SK-N-SH treated with all-trans-retinoic acid at 6 μM for 48 hours (cell line): ENCODE measurements around the gene U2SURP.

Source experiments
- ATAC-seq: fragments of 200-7000 bp; cut with Tn5 transposase; 3 replicates; pipeline ENCODE4 v1.9.1; 2020; ENCODE audit warnings: mild to moderate bottlenecking, moderate library complexity
- ARNTL ChIP-seq: fragments of 450-650 bp; formaldehyde crosslinking; IDR thresholded peaks from 2 replicates; pipeline ENCODE4 v1.5.0; 2020; ENCODE audit warnings: low read depth, mild to moderate bottlenecking, moderate library complexity, borderline replicate concordance
- BACH2 ChIP-seq: fragments of 250-450 bp; sonication (Bioruptor Pico); IDR thresholded peaks from 2 replicates; pipeline ENCODE4 v1.9.0; 2021; ENCODE audit warnings: mild to moderate bottlenecking, borderline replicate concordance
- CSDC2 ChIP-seq: fragments of 250-450 bp; sonication (Bioruptor Pico); IDR thresholded peaks from 2 replicates; pipeline ENCODE4 v1.5.0; 2020; ENCODE audit warnings: mild to moderate bottlenecking, moderate library complexity
- GLIS3 ChIP-seq: fragments of 250-450 bp; sonication (Bioruptor Pico); IDR thresholded peaks from 2 replicates; pipeline ENCODE4 v1.5.0; 2020; ENCODE audit warnings: mild to moderate bottlenecking, moderate library complexity
- OSR1 ChIP-seq: fragments of 250-450 bp; sonication (Bioruptor Pico); IDR thresholded peaks from 2 replicates; pipeline ENCODE4 v1.8.0; 2022; ENCODE audit warnings: moderate library complexity, mild to moderate bottlenecking, inconsistent platforms
- PPARA ChIP-seq: fragments of 250-450 bp; sonication (Bioruptor Pico); IDR thresholded peaks from 2 replicates; pipeline ENCODE4 v1.5.0; 2020; ENCODE audit warnings: mild to moderate bottlenecking, borderline replicate concordance
- RARB ChIP-seq: fragments of 250-450 bp; sonication (Bioruptor Pico); IDR thresholded peaks from 2 replicates; pipeline ENCODE4 v1.8.0; 2021; ENCODE audit warnings: mild to moderate bottlenecking, moderate library complexity
- SNAI2 ChIP-seq: fragments of 250-450 bp; sonication (Bioruptor Pico); IDR thresholded peaks from 2 replicates; pipeline ENCODE4 v1.5.0; 2020; ENCODE audit warnings: mild to moderate bottlenecking, moderate library complexity
- TCF4 ChIP-seq: fragments of 250-450 bp; sonication (Bioruptor Pico); IDR thresholded peaks from 2 replicates; pipeline ENCODE4 v1.8.0; 2021; ENCODE audit warnings: mild to moderate bottlenecking, moderate library complexity, borderline replicate concordance
- TOX ChIP-seq: fragments of 250-450 bp; sonication (Bioruptor Pico); IDR thresholded peaks from 2 replicates; pipeline ENCODE4 v1.8.0; 2021; ENCODE audit warnings: mild to moderate bottlenecking, moderate library complexity, borderline replicate concordance
- ZC3H10 ChIP-seq: fragments of 250-450 bp; sonication (Bioruptor Pico); IDR thresholded peaks from 2 replicates; pipeline ENCODE4 v1.5.1; 2021; ENCODE audit warnings: mild to moderate bottlenecking, moderate library complexity
- ZFP3 ChIP-seq: fragments of 250-450 bp; sonication (Bioruptor Pico); IDR thresholded peaks from 2 replicates; pipeline ENCODE4 v1.5.0; 2020; ENCODE audit warnings: mild to moderate bottlenecking, moderate library complexity
- ZFP30 ChIP-seq: fragments of 450-650 bp; formaldehyde crosslinking; IDR thresholded peaks from 2 replicates; pipeline ENCODE4 v1.5.0; 2022; ENCODE audit warnings: mild to moderate bottlenecking, moderate library complexity
- ZNF565 ChIP-seq: fragments of 450-650 bp; formaldehyde crosslinking; conservative IDR thresholded peaks from 2 replicates; pipeline ENCODE4 v1.5.0; 2020; ENCODE audit warnings: low read depth, mild to moderate bottlenecking, moderate library complexity
- ZNF70 ChIP-seq: fragments of 450-650 bp; formaldehyde crosslinking; IDR thresholded peaks from 2 replicates; pipeline ENCODE4 v1.5.0; 2020; ENCODE audit warnings: mild to moderate bottlenecking, moderate library complexity
- ZNF8 ChIP-seq: fragments of 450-650 bp; formaldehyde crosslinking; IDR thresholded peaks from 2 replicates; pipeline ENCODE4 v1.5.0; 2020; ENCODE audit warnings: mild to moderate bottlenecking, moderate library complexity
- TF ChIP-seq, protein P1 (sequence below): fragments of 250-450 bp; sonication (Bioruptor Pico); IDR thresholded peaks from 2 replicates; pipeline ENCODE4 v1.8.0; 2020; ENCODE audit warnings: mild to moderate bottlenecking, moderate library complexity, borderline replicate concordance
- TF ChIP-seq, protein P2 (sequence below): fragments of 250-450 bp; sonication (Bioruptor Pico); IDR thresholded peaks from 2 replicates; pipeline ENCODE4 v1.8.0; 2021; ENCODE audit warnings: low read depth, mild to moderate bottlenecking, moderate library complexity, borderline replicate concordance
- TF ChIP-seq, protein P3 (sequence below): fragments of 250-450 bp; sonication (Bioruptor Pico); IDR thresholded peaks from 2 replicates; pipeline ENCODE4 v1.5.1; 2020; ENCODE audit warnings: low read depth, mild to moderate bottlenecking, moderate library complexity
- TF ChIP-seq, protein P4 (sequence below): fragments of 250-450 bp; sonication (Bioruptor Pico); IDR thresholded peaks from 2 replicates; pipeline ENCODE4 v1.5.0; 2020; ENCODE audit warnings: mild to moderate bottlenecking, moderate library complexity
- TF ChIP-seq, protein P5 (sequence below): fragments of 250-450 bp; sonication (Bioruptor Pico); IDR thresholded peaks from 2 replicates; pipeline ENCODE4 v1.5.1; 2021; ENCODE audit warnings: mild to moderate bottlenecking, moderate library complexity

U2SURP gene

DNA sequence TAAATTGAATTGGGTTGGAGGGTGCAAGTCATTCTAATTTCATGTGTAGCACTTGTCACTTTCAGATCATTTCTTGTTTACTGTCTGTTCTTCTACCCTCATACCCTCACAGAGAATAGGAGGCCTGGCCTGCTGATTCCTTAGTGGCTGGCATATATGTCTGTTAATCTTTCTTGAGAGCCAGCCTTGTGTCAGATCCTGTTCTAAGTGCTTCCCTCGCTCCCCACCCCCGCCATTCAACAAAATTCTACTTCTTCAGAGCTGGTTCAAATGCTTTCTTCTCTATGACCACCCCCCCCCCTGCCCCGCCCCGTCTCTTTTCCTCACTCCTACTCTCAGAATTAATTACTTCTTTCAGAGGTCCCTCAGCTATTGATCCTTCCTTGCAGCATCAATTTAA lies 1.5 kb upstream of the U2SURP start:
- TF ChIP-seq PPARA (CRISPR knock-in tag), result no peak
- TF ChIP-seq, protein P1, sequence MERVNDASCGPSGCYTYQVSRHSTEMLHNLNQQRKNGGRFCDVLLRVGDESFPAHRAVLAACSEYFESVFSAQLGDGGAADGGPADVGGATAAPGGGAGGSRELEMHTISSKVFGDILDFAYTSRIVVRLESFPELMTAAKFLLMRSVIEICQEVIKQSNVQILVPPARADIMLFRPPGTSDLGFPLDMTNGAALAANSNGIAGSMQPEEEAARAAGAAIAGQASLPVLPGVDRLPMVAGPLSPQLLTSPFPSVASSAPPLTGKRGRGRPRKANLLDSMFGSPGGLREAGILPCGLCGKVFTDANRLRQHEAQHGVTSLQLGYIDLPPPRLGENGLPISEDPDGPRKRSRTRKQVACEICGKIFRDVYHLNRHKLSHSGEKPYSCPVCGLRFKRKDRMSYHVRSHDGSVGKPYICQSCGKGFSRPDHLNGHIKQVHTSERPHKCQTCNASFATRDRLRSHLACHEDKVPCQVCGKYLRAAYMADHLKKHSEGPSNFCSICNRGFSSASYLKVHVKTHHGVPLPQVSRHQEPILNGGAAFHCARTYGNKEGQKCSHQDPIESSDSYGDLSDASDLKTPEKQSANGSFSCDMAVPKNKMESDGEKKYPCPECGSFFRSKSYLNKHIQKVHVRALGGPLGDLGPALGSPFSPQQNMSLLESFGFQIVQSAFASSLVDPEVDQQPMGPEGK (CRISPR knock-in tag), result no peak
- no peak for TF ChIP-seq RARB (CRISPR knock-in tag)
- TF ChIP-seq, all 23 proteins: peak for 0
- no peak for ATAC-seq

DNA sequence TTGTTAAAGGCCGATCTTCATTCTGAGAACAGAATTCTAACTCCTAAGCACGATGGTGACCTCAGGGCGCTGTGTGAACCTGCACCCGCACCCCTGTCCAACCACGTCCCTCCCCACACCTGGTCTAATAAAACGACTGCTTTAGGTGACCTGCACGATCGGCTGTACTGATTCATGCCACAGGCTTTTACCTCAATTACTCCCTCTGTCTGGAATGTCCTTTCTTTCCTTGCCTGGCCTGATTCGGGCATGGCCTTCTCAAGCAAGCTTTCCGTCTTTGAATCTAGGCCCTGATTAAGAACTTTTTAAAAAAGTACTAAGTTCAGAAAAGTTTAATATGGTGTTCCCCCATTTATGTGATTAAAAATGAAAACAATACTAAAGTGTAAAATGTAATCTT lies 842 bp upstream of the U2SURP start:
- peak; percentile 8; the same call in 2 of the 3 replicates for ATAC-seq
- TF ChIP-seq ZNF8 (CRISPR knock-in tag) (no peak), PPARA (CRISPR knock-in tag) (no peak), ZFP30 (CRISPR knock-in tag) (no peak), RARB (CRISPR knock-in tag) (no peak)
- TF ChIP-seq, protein P2, sequence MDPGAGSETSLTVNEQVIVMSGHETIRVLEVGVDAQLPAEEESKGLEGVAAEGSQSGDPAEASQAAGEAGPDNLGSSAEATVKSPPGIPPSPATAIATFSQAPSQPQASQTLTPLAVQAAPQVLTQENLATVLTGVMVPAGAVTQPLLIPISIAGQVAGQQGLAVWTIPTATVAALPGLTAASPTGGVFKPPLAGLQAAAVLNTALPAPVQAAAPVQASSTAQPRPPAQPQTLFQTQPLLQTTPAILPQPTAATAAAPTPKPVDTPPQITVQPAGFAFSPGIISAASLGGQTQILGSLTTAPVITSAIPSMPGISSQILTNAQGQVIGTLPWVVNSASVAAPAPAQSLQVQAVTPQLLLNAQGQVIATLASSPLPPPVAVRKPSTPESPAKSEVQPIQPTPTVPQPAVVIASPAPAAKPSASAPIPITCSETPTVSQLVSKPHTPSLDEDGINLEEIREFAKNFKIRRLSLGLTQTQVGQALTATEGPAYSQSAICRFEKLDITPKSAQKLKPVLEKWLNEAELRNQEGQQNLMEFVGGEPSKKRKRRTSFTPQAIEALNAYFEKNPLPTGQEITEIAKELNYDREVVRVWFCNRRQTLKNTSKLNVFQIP, result no peak

DNA sequence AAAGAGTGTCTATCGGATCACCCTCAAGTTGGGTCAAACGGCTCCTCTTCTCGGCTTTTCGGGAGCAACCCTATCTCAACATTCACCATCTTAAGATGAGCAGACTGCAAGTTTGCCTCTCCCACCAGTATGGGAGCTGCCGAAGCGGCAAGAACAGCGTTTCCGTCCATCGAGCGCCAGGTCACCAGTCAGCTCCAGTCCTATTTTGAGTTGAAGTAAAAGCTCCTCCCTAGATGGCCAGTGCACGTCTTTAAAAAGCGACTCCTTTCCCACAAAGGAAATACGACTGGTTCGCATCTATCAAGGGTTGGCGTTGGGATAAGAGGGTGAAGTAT lies 369 bp upstream of the U2SURP start:
- peak; percentile 76; the same call in 2 of the 3 replicates for ATAC-seq
- TF ChIP-seq SNAI2 (CRISPR knock-in tag) (no peak), BACH2 (no peak), ARNTL (CRISPR knock-in tag) (no peak), OSR1 (CRISPR knock-in tag) (no peak), ZNF70 (0 out of 2 replicates have a peak, but pooled peaks have one; percentile 13)
- TF ChIP-seq, all 23 proteins: peak for 1

DNA sequence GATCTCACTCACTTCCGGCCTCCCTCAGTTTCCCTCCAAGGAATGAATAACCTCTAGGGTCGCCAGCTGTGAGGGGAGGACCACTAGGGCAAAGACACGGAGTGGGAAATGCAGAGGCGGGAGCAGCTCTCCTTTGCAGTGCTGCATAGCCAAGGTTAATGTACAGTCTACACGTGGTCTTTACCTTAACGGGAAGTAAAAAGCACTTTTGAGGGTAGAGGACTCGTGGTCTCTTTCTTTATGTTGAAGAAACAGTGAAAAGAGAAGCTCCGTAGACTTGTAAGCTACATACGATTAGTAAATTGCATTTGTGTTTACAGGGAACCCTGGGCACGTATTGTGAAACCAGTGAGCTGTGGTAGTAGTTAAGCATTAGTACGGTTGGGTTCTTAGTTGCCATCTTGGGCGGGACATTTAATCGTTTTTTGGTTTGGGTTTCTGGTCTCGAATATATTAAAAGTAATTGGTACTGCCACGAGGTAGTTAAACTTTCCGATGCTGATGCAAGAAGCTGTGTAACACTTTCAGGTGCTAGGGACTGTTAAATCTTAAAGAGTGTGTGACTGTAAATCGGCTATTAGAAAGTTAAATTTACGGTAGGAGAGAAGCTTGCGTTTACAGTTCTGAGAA lies 828 bp downstream of the U2SURP start:
- TF ChIP-seq BACH2, result no peak

DNA sequence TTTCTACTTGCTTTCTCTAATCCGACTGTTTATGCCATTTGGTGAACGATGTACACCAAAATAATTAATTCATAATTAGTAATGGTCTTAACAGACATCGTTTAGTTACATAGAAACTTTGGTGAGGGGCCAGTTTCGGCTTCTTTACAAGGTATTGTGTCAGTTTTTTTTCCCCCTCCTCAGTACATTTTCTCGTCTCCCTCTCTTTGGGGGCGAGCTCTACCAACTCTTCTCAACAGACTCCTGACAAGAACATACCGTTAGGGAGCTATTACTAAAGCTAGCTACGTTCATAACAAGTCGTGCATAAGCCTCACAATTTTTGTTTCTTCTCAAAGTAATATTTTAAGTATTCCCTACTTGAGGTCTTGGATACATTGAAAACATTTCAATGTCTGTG lies 1.4 kb downstream of the U2SURP start:
- no peak for ATAC-seq
- TF ChIP-seq BACH2 (no peak), OSR1 (CRISPR knock-in tag) (no peak), ZNF8 (CRISPR knock-in tag) (no peak), TCF4 (CRISPR knock-in tag) (no peak), ARNTL (CRISPR knock-in tag) (no peak), ZNF70 (no peak), RARB (CRISPR knock-in tag) (no peak), ZFP3 (CRISPR knock-in tag) (no peak), ZNF565 (CRISPR knock-in tag) (no peak), ZC3H10 (CRISPR knock-in tag) (no peak), CSDC2 (CRISPR knock-in tag) (no peak), SNAI2 (CRISPR knock-in tag) (no peak), ZFP30 (CRISPR knock-in tag) (no peak), TOX (CRISPR knock-in tag) (no peak), GLIS3 (CRISPR knock-in tag) (no peak)
- TF ChIP-seq, protein P1 (CRISPR knock-in tag), result no peak
- TF ChIP-seq, protein P3, sequence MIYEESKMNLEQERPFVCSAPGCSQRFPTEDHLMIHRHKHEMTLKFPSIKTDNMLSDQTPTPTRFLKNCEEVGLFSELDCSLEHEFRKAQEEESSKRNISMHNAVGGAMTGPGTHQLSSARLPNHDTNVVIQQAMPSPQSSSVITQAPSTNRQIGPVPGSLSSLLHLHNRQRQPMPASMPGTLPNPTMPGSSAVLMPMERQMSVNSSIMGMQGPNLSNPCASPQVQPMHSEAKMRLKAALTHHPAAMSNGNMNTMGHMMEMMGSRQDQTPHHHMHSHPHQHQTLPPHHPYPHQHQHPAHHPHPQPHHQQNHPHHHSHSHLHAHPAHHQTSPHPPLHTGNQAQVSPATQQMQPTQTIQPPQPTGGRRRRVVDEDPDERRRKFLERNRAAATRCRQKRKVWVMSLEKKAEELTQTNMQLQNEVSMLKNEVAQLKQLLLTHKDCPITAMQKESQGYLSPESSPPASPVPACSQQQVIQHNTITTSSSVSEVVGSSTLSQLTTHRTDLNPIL, result no peak
- TF ChIP-seq, protein P4, sequence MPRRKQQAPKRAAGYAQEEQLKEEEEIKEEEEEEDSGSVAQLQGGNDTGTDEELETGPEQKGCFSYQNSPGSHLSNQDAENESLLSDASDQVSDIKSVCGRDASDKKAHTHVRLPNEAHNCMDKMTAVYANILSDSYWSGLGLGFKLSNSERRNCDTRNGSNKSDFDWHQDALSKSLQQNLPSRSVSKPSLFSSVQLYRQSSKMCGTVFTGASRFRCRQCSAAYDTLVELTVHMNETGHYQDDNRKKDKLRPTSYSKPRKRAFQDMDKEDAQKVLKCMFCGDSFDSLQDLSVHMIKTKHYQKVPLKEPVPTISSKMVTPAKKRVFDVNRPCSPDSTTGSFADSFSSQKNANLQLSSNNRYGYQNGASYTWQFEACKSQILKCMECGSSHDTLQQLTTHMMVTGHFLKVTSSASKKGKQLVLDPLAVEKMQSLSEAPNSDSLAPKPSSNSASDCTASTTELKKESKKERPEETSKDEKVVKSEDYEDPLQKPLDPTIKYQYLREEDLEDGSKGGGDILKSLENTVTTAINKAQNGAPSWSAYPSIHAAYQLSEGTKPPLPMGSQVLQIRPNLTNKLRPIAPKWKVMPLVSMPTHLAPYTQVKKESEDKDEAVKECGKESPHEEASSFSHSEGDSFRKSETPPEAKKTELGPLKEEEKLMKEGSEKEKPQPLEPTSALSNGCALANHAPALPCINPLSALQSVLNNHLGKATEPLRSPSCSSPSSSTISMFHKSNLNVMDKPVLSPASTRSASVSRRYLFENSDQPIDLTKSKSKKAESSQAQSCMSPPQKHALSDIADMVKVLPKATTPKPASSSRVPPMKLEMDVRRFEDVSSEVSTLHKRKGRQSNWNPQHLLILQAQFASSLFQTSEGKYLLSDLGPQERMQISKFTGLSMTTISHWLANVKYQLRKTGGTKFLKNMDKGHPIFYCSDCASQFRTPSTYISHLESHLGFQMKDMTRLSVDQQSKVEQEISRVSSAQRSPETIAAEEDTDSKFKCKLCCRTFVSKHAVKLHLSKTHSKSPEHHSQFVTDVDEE (CRISPR knock-in tag), result no peak
- TF ChIP-seq, protein P5, sequence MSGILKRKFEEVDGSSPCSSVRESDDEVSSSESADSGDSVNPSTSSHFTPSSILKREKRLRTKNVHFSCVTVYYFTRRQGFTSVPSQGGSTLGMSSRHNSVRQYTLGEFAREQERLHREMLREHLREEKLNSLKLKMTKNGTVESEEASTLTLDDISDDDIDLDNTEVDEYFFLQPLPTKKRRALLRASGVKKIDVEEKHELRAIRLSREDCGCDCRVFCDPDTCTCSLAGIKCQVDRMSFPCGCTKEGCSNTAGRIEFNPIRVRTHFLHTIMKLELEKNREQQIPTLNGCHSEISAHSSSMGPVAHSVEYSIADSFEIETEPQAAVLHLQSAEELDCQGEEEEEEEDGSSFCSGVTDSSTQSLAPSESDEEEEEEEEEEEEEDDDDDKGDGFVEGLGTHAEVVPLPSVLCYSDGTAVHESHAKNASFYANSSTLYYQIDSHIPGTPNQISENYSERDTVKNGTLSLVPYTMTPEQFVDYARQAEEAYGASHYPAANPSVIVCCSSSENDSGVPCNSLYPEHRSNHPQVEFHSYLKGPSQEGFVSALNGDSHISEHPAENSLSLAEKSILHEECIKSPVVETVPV (CRISPR knock-in tag), result no peak
- TF ChIP-seq, protein P2, result no peak

More for the DNA sequence above, 828 bp downstream of the U2SURP start:
- ATAC-seq, result peak; percentile 29
